ENCODE measurements around the gene ANKRD53. TPM values are rescaled to one million over a fixed set of nuclear protein-coding genes. Genes with fewer than 3 reads are reported as not detected.

The ANKRD53 gene
- total RNA-seq, 1 experiment from 2014 or later, result not detected

- TF ChIP-seq CTCF (conservative IDR thresholded peaks at IDR 0.05) (no peak), EZH2 (IDR thresholded peaks at IDR 0.05; ENCODE audit: low read depth) (no peak)
- no peaks in the 10 kb centered on the region for H3K36me3 ChIP-seq (ENCODE audit: low read depth)
- H3K79me2 ChIP-seq (ENCODE audit: low read depth), result no peaks in the 10 kb centered on the region
- H4K20me1 ChIP-seq (ENCODE audit: insufficient read depth), result no peaks in the 10 kb centered on the region
- no peak overlapping the region for H3K27ac ChIP-seq
- no TSS peak for BruUV-seq (replicated peaks)
- H3K4me1 ChIP-seq (replicated peaks; ENCODE audit: insufficient read depth), result peaks cover 29% of the 10 kb centered on the region
- ChIA-PET POLR2A (ENCODE audit: unreplicated experiment) (no interaction called here), CTCF (no interaction called here)
- no peak for DNase-seq
- peaks cover 3% of the 10 kb centered on the region; the same call in 1 of the 2 replicates for H3F3A ChIP-seq (ENCODE audit: insufficient read depth, low read depth)
- no peaks in the 10 kb centered on the region for H3K27me3 ChIP-seq (ENCODE audit: insufficient read depth, low read depth)
- no peaks in the 10 kb centered on the region for H3K9me2 ChIP-seq (ENCODE audit: insufficient read depth)
- no peak overlapping the region for H3K4me2 ChIP-seq
- H2AFZ ChIP-seq, result no peak overlapping the region
- H3K4me3 ChIP-seq, result no peak overlapping the region
- intact Hi-C loops (cut with micrococcal nuclease; ENCODE audit: unreplicated experiment), result no loop called here
- H3K9me3 ChIP-seq (ENCODE audit: insufficient read depth, low read depth), result no peaks in the 10 kb centered on the region
Observed at GRCh38 chr2:70939839-70940580, 38.4 kb upstream of the ANKRD53 start.

GRCh38 chr2:70941186-70941585 lies 37.2 kb upstream of the ANKRD53 start:
- Histone ChIP-seq H3K9me3 (ENCODE audit: insufficient read depth, low read depth) (no peaks in the 10 kb centered on the region), H4K20me1 (ENCODE audit: insufficient read depth) (no peaks in the 10 kb centered on the region), H3K79me2 (ENCODE audit: low read depth) (no peaks in the 10 kb centered on the region), H3K4me1 (replicated peaks; ENCODE audit: insufficient read depth) (peaks cover 31% of the 10 kb centered on the region), H3F3A (ENCODE audit: insufficient read depth, low read depth) (no peaks in the 10 kb centered on the region; the same call in 1 of the 2 replicates), H3K4me3 (no peak overlapping the region), H3K36me3 (ENCODE audit: low read depth) (no peaks in the 10 kb centered on the region), H3K9me2 (ENCODE audit: insufficient read depth) (no peaks in the 10 kb centered on the region), H3K4me2 (no peak overlapping the region), H3K27me3 (ENCODE audit: insufficient read depth, low read depth) (no peaks in the 10 kb centered on the region), H2AFZ (no peak overlapping the region), H3K27ac (no peak overlapping the region)
- intact Hi-C loops (cut with micrococcal nuclease; ENCODE audit: unreplicated experiment), result no loop called here
- BruUV-seq (replicated peaks), result no TSS peak
- CTCF ChIA-PET, result no interaction called here
- DNase-seq, result no peak
- POLR2A ChIA-PET (ENCODE audit: unreplicated experiment), result no interaction called here
- TF ChIP-seq EZH2 (IDR thresholded peaks at IDR 0.05; ENCODE audit: low read depth) (no peak), CTCF (conservative IDR thresholded peaks at IDR 0.05) (no peak)

- H3K4me2 ChIP-seq, result no peak overlapping the region
- BruUV-seq (replicated peaks), result no TSS peak
- no peak overlapping the region for H2AFZ ChIP-seq
- TF ChIP-seq CTCF (conservative IDR thresholded peaks at IDR 0.05) (no peak), EZH2 (IDR thresholded peaks at IDR 0.05; ENCODE audit: low read depth) (no peak)
- no peak overlapping the region for H3K4me3 ChIP-seq
- no peaks in the 10 kb centered on the region for H3K36me3 ChIP-seq (ENCODE audit: low read depth)
- ChIA-PET CTCF (no interaction called here), POLR2A (ENCODE audit: unreplicated experiment) (no interaction called here)
- H3K9me3 ChIP-seq (ENCODE audit: insufficient read depth, low read depth), result no peaks in the 10 kb centered on the region
- no peaks in the 10 kb centered on the region for H3K27me3 ChIP-seq (ENCODE audit: insufficient read depth, low read depth)
- intact Hi-C loops (cut with micrococcal nuclease; ENCODE audit: unreplicated experiment), result no loop called here
- H3K79me2 ChIP-seq (ENCODE audit: low read depth), result no peaks in the 10 kb centered on the region
- peaks cover 26% of the 10 kb centered on the region for H3K4me1 ChIP-seq (replicated peaks; ENCODE audit: insufficient read depth)
- H3K9me2 ChIP-seq (ENCODE audit: insufficient read depth), result no peaks in the 10 kb centered on the region
- no peak for DNase-seq
- no peak overlapping the region for H3K27ac ChIP-seq
- no peaks in the 10 kb centered on the region; the same call in 1 of the 2 replicates for H3F3A ChIP-seq (ENCODE audit: insufficient read depth, low read depth)
- H4K20me1 ChIP-seq (ENCODE audit: insufficient read depth), result no peaks in the 10 kb centered on the region
Observed at GRCh38 chr2:70941701-70942100, 36.7 kb upstream of the ANKRD53 start.
